ENCODE data around the gene CDK2. TPM values are rescaled to one million over a fixed set of nuclear protein-coding genes. Genes with fewer than 3 reads are reported as not detected.

CDK2 gene
- total RNA-seq, 1 donor from 2014 or later: 9.4 TPM

- Histone ChIP-seq H3K27me3 (ENCODE audit: control insufficient read depth in 3 of 3, insufficient read depth in 3 of 3, low read length in 3 of 3) (no peaks in the 10 kb centered on the region), H3K9ac (ENCODE audit: low read depth in 1 of 3, low read length in 3 of 3) (no peak overlapping the region), H3K4me3 (ENCODE audit: low read length in 3 of 3) (no peak overlapping the region), H3K27ac (ENCODE audit: low read depth, low read length) (no peak overlapping the region), H3K36me3 (ENCODE audit: control insufficient read depth in 3 of 3, insufficient read depth in 3 of 3, low read length in 3 of 3) (peaks cover 7 to 28% (median 18%) of the 10 kb centered on the region in 3 donors), H3K4me1 (ENCODE audit: control insufficient read depth in 3 of 3, insufficient read depth in 3 of 3, low read length in 3 of 3) (no peaks in the 10 kb centered on the region), H3K9me3 (ENCODE audit: control insufficient read depth in 3 of 3, low read length in 3 of 3) (no peaks in the 10 kb centered on the region)
Measured at GRCh38 chr12:56021889-56022497, 55.4 kb downstream of the CDK2 start.

Other genes starting within 250 kb of the CDK2 start
- 19.8 TPM for gene RDH5, start 246.4 kb upstream of the CDK2 start, total RNA-seq
- gene CD63, start 237.8 kb upstream of the CDK2 start, total RNA-seq: 1,640 TPM
- 3.1 TPM for gene GDF11, start 223.7 kb upstream of the CDK2 start, total RNA-seq
- gene SARNP, start 149.1 kb upstream of the CDK2 start, total RNA-seq: 71.5 TPM
- 11.0 TPM for gene ORMDL2, start 148.8 kb upstream of the CDK2 start, total RNA-seq
- gene DNAJC14, start 137.2 kb upstream of the CDK2 start, total RNA-seq: 33.4 TPM
- 2.6 TPM for gene MMP19, start 123.9 kb upstream of the CDK2 start, total RNA-seq
- gene PYM1, start 38.9 kb upstream of the CDK2 start, total RNA-seq: 16.2 TPM
- 6.8 TPM for gene DGKA, start 35.7 kb upstream of the CDK2 start, total RNA-seq
- 0.52 TPM for gene PMEL, start 788 bp upstream of the CDK2 start, total RNA-seq
- 34.4 TPM for gene RAB5B, start 7.2 kb downstream of the CDK2 start, total RNA-seq
- 7.8 TPM for gene SUOX, start 30.4 kb downstream of the CDK2 start, total RNA-seq
- gene IKZF4, start 54.2 kb downstream of the CDK2 start, total RNA-seq: 1.6 TPM
- gene RPS26, start 75.1 kb downstream of the CDK2 start, total RNA-seq: 36.5 TPM
- gene ERBB3, start 113.3 kb downstream of the CDK2 start, total RNA-seq: 154 TPM
- gene PA2G4, start 137.7 kb downstream of the CDK2 start, total RNA-seq: 53.8 TPM
- 4,392 TPM for gene RPL41, start 149.8 kb downstream of the CDK2 start, total RNA-seq
- 5.7 TPM for gene ZC3H10, start 151.4 kb downstream of the CDK2 start, total RNA-seq
- 149 TPM for gene ESYT1, start 161.4 kb downstream of the CDK2 start, total RNA-seq
- gene MYL6B, start 185.8 kb downstream of the CDK2 start, total RNA-seq: 451 TPM
- 859 TPM for gene MYL6, start 191.5 kb downstream of the CDK2 start, total RNA-seq
- gene SMARCC2, start 222.7 kb downstream of the CDK2 start, total RNA-seq: 43.8 TPM

Data from skeletal muscle tissue (tissue), 4 donors.